ENCODE results near the gene TNS2. TPM values are rescaled to one million over a fixed set of nuclear protein-coding genes. Genes with fewer than 3 reads are reported as not detected.
A peak's percentile ranks its signal among the peaks of the same experiment; 100 is the strongest.
"Not testable (repeated sequence)": the region's sequence is repeated elsewhere in the genome, so short reads cannot be mapped to it uniquely, and the experiment has no call there.

The TNS2 gene, protein sequence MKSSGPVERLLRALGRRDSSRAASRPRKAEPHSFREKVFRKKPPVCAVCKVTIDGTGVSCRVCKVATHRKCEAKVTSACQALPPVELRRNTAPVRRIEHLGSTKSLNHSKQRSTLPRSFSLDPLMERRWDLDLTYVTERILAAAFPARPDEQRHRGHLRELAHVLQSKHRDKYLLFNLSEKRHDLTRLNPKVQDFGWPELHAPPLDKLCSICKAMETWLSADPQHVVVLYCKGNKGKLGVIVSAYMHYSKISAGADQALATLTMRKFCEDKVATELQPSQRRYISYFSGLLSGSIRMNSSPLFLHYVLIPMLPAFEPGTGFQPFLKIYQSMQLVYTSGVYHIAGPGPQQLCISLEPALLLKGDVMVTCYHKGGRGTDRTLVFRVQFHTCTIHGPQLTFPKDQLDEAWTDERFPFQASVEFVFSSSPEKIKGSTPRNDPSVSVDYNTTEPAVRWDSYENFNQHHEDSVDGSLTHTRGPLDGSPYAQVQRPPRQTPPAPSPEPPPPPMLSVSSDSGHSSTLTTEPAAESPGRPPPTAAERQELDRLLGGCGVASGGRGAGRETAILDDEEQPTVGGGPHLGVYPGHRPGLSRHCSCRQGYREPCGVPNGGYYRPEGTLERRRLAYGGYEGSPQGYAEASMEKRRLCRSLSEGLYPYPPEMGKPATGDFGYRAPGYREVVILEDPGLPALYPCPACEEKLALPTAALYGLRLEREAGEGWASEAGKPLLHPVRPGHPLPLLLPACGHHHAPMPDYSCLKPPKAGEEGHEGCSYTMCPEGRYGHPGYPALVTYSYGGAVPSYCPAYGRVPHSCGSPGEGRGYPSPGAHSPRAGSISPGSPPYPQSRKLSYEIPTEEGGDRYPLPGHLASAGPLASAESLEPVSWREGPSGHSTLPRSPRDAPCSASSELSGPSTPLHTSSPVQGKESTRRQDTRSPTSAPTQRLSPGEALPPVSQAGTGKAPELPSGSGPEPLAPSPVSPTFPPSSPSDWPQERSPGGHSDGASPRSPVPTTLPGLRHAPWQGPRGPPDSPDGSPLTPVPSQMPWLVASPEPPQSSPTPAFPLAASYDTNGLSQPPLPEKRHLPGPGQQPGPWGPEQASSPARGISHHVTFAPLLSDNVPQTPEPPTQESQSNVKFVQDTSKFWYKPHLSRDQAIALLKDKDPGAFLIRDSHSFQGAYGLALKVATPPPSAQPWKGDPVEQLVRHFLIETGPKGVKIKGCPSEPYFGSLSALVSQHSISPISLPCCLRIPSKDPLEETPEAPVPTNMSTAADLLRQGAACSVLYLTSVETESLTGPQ (N-terminal part only)
- total RNA-seq (2014; rRNA removed; shearing (Covaris generic)): 29.1 and 32.5 TPM in 2 replicates
- polyA plus RNA-seq (2015; cell fraction: cytosol; rRNA removed): 17.7 and 22.9 TPM in 2 replicates
- polyA plus RNA-seq (2015; cell fraction: nucleus; rRNA removed): 104 and 109 TPM in 2 replicates

DNA sequence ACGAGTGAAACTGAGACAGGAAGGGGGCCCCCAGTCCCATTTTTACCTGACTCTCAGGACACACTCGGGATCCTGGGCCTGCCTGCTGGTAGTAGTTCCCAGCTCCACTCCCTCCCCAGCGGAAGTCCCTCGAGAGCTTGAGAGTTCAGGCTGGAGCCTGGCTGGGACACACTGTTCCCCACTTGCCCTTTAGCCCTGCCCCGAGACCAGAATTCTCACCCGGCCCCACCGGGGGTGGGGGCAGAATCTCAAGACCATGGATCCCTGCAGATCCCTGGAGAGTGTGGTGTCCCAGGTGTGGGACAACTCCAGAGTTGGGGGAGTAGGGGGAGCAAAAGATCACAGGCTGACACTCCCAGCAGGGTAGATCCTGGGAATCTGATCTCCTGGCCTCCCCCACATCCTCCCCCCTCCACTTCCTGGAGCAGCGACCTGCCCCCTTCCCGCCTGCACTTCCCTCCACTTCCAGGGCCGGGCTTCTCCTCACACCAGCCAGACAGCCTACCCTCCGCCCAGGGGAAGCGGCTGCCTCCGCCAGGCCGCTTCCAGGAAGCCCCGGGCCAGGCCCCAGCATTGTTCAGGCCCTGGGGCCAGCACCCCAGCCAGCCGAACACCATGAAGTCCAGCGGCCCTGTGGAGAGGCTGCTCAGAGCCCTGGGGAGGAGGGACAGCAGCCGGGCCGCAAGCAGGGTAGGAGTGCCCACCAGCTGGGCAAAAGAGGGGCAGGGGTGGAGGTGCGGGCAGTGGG is at the start of gene TNS2:
TNS2 (plus strand) TSS at position 495 of the 748 bp plus-strand sequence; CDS start at position 616, 121 bp downstream.
- DNase-seq (ENCODE audit: low read depth): peak; percentile 77

DNA sequence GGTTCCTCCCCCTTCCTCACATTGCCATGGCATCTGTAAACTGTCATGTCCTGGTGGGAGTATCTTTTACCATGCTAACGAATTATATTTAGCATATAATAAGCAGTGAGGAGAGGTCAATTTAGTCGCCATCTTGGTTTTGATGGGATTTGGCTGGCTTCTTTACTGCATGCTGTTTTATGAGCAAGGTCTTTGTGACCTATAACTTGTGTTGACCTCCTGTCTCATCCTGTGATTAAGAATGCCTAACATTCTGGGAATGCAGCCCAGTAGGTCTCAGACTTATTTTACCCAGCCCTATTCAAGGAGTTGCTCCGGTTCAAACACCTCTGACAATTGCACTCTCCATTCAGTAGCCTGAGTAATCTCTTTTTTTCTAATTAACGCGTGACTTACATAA is 45.7 kb upstream of the TNS2 start:
- DNase-seq (ENCODE audit: low read depth): peak; percentile 43

DNA sequence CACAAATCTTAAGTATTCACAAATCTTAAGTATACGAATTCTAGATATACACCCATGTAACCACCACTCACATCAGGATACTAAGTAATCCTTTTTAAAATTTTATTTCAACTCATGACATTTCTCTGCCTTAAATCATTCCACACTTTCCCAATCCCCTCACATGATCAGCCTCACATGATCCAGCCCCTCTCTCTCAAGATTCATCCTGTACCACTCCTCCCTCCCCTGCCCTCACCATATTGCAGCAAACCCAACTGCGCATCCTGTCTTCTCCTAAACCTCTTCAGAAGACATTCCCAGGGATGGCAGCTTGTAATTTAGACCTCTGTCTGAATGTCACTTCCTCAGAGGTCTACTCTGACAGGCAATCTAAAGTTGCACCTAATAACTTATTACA is 45.3 kb upstream of the TNS2 start:
- no peak for DNase-seq (ENCODE audit: low read depth)

DNA sequence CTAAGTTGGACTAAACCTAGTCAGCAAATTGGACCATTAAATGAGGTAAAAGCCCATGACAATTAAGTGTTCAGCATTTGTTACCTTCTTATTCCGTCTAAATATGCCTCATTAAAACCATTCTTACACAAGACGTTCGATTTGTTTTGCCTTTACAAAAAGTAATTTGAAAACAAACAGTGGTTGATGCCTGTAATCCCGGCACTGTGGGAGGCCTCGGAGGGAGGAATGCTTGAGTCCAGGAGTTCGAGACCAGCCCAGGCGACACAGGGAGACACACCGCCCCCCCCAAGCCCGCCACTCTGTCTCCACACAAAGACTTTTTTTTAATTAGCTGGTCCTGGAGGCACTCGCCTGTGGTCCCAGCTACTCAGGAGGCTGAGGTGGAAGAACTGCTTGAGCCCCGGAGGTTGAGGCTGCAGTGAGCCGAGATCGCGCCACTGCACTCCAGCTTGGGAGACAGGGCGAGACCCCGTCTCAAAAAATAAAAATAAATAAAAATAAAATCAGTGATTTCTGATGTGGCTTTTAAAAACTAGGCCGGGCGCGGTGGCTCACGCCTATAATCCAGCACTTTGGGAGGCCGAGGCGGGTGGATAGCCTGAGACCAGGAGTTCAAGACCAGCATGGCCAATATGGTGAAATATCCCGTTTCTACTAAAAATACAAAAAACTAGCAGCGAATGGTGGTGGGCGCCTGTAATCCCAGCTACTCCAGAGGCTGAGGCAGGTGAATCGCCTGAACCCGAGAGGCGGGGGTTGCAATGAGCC is 44.5 kb upstream of the TNS2 start:
- no peak for DNase-seq (ENCODE audit: low read depth)

DNA sequence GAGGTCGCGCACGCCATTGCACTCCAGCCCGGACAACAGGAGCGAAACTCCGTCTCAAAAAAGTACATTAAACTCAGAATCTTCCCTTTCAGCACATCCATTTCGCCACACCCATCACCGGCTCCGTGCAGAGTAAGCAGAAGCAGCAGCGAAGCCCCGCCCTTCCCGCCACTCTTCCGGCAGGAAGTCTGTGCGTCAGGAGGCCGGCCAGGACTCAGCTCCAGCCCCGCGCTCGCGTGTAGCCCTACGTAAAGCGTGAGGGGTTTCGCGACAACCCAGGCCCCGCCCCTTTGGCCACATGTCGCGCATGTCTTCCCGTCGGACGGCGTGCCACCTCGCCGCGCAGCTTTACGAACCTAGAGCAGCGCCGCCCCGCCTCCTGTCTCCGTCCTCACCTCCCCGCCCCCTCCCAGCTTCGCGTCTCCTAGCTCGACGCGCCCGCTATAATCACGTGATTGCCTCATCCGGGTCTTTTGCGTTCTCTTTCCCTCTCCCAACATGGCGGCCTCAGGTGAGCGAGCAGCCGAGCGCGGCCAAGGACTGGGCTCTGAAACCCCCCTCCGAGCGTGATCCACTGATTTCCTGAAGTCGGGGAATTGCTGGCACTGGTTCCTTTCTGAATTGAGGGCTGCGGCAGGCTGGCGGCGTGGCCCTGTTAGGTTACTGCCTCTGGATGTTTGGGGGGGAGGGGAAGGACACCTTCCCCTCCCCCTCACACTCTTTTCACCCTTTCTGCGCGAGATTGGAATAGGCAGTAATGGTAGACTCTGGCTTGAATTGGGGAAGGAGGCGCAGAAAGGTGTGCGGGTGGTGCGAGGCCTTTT is 43.7 kb upstream of the TNS2 start, which contains the start of gene EIF4B:
EIF4B (plus strand) TSS at position 471 of the 824 bp plus-strand sequence; CDS start at position 499, 28 bp downstream.
- peak; percentile 99 for DNase-seq (ENCODE audit: low read depth)

DNA sequence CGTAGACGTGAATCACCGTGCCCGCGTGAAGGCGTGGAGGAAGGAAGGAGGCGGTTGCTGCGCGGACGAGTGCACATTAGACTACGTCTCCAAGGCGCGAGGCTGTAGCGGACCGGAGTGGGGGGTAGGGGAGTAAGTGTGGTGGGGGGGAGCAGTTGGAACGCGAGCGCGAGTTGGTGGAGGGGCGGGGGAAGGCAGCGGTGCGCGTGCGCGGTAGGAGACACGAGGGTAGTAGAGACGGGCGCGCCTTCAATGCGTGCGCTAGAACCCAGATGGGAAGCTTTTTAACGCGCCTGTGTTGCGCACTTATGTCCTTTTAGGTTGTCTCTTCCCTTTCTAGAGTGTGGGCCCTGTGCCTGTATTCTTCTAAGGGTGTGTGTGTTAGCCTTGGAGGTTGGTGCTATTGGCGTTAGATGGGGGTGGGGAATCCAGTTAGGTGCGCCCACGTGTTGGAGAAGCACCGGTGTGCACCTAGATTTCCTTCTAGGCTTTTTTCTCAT is 43.0 kb upstream of the TNS2 start:
- DNase-seq (ENCODE audit: low read depth): peak; percentile 73

DNA sequence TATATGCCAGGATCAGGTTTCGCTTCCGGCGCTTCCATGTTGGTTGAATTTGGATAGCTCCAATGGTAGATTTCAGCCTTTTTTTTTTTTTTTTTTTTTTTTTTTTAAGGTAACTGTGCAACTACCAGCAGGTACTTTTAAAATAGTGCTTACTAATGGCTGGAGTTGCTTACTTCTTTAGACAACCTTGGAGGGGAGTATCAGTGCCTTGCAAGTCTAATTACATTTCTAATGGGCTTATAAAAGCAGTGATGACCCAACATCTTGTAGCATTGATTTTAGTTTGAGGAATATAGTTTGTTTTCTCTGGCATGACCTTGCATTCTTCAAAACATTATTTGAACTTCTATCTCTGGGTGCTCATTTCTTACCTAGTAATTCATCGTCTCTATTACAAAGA is 42.5 kb upstream of the TNS2 start:
- no peak for DNase-seq (ENCODE audit: low read depth)

DNA sequence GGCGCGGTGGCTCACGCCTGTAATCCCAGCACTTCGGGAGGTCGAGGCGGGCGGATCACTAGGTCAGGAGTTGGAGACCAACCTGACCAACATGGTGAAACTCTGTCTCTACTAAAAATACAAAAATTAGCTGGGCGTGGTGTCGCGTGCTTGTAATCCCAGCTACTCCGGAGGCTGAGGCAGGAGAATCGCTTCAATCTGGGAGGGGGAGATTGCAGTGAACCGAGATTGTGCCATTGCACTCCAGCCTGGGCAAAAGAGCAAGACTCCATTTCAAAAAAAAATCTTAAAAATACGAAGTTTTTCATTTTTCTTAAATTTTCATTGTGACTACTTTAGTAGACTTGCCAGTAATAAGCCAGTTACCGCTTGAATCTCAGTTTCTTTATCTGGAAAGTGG is 41.1 kb upstream of the TNS2 start:
- DNase-seq (ENCODE audit: low read depth): not testable (repeated sequence)

DNA sequence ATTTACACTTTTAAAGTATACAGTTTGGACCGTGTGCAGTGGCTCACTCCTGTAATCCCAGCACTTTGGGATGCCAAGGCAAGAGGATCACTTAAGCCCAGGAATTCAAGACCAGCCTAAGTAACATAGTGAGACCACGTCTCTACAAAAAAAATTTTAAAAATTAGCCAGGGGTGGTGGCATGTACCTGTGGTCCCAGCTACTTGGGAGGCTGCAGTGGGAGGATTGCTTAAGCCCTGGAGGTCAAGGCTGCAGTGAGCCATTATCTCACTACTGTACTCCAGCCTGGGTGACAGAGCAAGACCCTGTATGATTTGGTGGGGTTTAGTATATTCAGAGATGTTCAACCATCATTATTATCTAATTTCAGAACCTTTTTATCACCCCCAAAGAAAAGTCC is 38.9 kb upstream of the TNS2 start:
- no peak for DNase-seq (ENCODE audit: low read depth)

DNA sequence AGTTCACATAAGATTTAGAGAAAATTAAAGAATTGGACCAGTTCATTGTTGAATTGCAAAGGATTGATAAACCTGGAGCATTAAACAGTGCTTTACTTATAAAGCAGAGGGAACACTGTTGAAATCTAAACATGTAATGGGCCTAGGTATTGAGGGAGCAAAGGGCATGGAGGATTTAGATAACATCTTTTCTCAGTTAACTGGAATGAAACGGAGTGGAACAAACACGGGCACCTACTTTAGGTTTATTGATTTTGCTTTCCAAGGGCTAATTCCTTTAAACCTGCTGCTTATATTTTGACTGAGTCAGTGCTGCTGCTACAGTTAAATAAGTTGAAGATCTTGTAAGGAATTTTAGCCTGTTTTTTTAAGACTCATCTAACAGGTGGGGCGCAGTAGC is 38.0 kb upstream of the TNS2 start:
- DNase-seq (ENCODE audit: low read depth): no peak

DNA sequence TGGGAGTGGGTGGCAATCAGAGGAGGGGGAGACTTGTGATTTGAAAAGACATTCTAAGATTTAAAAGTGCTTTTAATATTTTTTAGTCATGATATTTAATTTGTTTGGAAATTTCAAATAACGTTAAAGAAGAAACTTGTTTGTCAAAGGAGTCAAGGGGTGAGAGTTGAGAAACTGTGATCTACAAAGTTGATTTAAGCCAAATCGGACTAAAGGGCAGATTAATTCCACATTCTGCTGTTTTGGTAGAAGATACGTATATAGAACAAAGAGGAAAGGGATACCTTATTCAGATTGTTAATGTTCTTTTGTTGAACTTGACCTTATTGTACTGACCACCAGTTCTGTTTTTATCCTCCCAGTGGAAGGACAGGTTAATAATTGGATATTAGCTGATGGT is 36.9 kb upstream of the TNS2 start:
- no peak for DNase-seq (ENCODE audit: low read depth)

DNA sequence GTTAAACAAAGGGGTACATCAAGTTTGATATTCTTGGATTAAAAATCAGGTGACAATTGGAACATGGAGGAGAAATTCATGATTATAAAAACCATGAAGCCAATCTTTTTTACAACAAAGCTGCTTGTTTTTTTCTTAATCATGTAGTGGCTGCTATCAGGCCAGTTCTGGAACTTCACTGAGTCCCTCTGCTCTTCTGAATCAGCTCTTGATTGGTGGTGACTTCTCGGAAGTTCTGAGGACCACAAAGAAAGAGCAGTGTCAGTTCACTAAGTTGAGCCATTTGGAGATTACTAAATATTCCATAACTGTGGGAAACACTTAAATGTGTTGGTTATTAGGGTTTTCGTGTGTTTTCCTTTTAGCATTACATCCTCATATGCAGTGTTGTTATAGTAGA is 35.2 kb upstream of the TNS2 start:
- no peak for DNase-seq (ENCODE audit: low read depth)

DNA sequence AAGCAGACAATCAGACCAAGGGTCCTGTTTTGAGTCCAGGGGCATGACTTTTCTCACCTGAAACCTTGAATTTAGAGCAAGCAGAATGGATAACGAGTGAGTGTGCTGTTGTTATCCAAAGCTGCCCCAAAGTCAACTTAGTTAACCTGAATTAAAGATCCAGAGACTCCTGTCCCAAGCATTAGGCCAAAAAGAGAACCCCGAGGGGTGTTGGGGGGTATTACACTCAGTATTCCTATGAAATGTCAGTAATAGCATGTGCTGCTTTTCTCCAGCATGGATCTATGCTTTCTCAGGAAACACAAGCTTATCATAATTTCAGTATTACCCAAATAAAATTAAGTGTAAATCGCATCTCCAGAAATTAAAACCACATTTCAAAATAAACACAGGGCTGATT is 24.6 kb upstream of the TNS2 start:
- no peak for DNase-seq (ENCODE audit: low read depth)

DNA sequence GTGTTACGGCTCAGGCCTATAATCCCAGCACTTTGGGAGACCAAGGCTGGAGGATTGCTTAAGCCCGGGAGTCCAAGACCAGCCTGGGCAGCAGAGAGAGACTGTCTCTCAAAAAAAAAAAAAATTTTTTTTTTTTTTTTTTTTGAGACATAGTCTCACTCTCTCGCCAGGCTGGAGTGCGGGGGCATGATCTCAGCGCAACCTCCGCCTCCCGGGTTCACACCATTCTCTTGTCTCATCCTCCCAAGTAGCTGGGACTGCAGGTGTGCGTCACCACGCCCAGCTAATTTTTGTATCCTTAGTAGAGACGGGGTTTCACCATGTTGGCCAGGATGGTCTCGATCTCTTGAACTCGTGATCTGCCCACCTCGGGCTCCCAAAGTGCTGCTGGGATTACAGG is 22.9 kb upstream of the TNS2 start:
- not testable (repeated sequence) for DNase-seq (ENCODE audit: low read depth)

DNA sequence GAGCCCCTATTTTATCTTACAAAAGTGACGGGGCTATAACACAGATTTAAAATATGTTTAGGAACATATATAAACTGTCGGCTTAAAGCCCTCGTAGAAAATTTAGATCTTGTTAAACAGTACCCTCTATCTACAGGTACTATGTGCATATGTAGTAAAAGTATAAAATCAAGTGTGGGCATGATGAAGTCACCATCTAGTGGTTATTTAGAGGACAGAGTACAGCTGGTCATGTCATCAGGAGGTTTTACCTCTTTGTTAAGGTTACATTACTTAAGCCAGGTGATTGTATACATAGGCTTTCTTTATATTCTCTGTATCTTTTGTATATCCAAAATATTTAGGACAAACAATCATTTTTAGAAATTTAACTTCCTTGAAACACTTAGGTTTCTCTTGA is 18.2 kb upstream of the TNS2 start:
- no peak for DNase-seq (ENCODE audit: low read depth)

DNA sequence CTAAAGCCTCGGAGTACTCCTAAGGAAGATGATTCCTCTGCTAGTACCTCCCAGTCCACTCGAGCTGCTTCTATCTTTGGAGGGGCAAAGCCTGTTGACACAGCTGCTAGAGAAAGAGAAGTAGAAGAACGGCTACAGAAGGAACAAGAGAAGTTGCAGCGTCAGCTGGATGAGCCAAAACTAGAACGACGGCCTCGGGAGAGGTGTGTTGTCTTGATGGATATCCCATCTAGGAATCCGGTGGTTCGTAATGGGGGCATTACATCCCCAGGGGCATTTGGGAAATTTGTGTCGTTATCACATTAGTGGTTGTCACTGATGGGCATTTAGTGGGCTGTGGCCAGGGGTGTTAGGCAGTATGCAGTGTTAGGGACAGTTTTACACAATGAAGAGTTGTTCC is 16.0 kb upstream of the TNS2 start:
- DNase-seq (ENCODE audit: low read depth): not testable (repeated sequence)

DNA sequence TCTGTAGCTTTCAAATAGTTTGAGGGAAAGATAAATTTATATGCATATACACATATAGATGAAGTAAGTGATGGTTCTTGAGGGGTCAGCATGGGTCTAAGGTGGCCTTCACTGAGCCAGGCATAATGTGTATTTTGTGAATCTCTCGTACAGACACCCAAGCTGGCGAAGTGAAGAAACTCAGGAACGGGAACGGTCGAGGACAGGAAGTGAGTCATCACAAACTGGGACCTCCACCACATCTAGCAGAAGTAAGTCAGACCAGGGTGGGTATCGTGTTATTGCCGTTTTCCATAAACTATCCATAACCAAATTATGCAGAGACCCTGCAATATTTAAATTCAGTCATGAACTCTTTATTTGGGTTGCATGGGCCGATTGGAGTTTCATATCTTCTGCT is 15.4 kb upstream of the TNS2 start:
- no peak for DNase-seq (ENCODE audit: low read depth)

DNA sequence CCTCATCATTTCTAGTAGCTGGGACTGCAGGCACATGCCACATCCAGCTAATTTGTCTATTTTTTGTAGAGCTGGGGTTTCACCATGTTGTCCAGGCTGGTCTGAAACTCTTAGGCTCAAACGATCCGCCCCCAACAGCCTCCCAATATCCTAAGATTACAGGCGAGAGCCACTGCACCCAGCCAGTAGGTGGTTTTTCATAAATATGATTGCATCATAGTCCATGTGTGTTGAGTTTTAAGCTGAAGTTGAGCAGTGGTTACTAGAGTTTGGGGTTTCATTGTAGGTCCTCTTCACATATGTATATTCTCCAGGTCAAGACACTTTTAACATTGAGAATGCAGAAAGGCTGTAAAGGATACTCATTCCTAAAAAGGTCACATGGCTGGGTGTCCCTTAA is 13.1 kb upstream of the TNS2 start:
- DNase-seq (ENCODE audit: low read depth): no peak

DNA sequence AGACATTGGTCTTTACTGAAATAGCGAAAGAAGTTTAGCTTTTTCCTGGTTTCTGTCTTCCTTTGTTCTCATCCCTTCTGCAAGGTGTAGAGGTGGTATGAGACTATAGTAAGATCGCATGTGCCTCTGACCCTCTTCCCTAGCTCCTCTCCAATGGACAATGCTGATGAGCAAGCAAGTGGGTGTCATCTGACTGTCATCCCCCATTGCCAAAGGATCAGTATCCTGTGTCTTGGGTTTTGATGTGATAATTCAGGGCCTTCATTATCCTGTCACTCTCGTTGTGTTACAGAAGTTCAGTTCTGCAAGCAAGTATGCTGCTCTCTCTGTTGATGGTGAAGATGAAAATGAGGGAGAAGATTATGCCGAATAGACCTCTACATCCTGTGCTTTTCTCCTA is 10.0 kb upstream of the TNS2 start:
- DNase-seq (ENCODE audit: low read depth): no peak

Measured in HT1080 (cell line).